GM12878 (cell line): ENCODE measurements around the gene ACTA2. TPM values are rescaled to one million over a fixed set of nuclear protein-coding genes. Genes with fewer than 3 reads are reported as not detected.
A peak's percentile ranks its signal among the peaks of the same experiment; 100 is the strongest.
"Not testable (repeated sequence)": the region's sequence is repeated elsewhere in the genome, so short reads cannot be mapped to it uniquely, and the experiment has no call there.

Source experiments
- ATAC-seq: fragments of 200-7000 bp; cut with Tn5 transposase; 3 replicates; pipeline ENCODE4 v1.9.1; 2020; ENCODE audit warnings: mild to moderate bottlenecking, moderate library complexity
- BruUV-seq: library from RNA; stranded (reverse); fragments of 400-500 nt; replicated peaks from 2 replicates; lab custom pipeline; 2021; lab: Mats Ljungman, UMichigan
- CTCF ChIA-PET: fragments of 300-600 bp; sonication (Branson Sonifier 250); formaldehyde crosslinking; extraction: SDS; loops from one replicate; lab custom pipeline; 2021; ENCODE audit warnings: inconsistent platforms; lab: Yijun Ruan, JAX
- POLR2A ChIA-PET: fragments of 350-600 bp; formaldehyde crosslinking; extraction: SDS; loops from one replicate; lab custom pipeline; 2021; ENCODE audit warnings: inconsistent platforms; lab: Charles Lee
- RAD21 ChIA-PET: fragments of 300-600 bp; sonication (Branson Sonifier 250); formaldehyde crosslinking; loops from one replicate; lab custom pipeline; 2023; ENCODE audit warnings: antibody characterized with exemption; ENCODE audit not compliant: unreplicated experiment; lab: Charles Lee
- SMC1A ChIA-PET: fragments of 300-600 bp; sonication (Branson Sonifier 250); formaldehyde crosslinking; loops from one replicate; lab custom pipeline; 2023; ENCODE audit not compliant: unreplicated experiment, uncharacterized antibody; lab: Charles Lee
- DNase-seq: peaks from one replicate; pipeline ENCODE4 v3.0.0-alpha.2; 2011; ENCODE audit warnings: low read depth, low spot score
- FAIRE-seq: peaks from 3 replicates; lab custom pipeline; 2011; peaks lifted over from hg19 to GRCh38; lab: Jason Lieb, UNC
- H2AFZ ChIP-seq: 2 replicates; pipeline ENCODE4 v1.6.0; 2011; ENCODE audit warnings: low read depth, low read length, control low read depth; ENCODE audit not compliant: control insufficient read depth
- H3K27ac ChIP-seq: 2 replicates; pipeline ENCODE4 v1.5.1; 2011; ENCODE audit warnings: control low read depth; ENCODE audit not compliant: control insufficient read depth, insufficient read depth
- H3K27me3 ChIP-seq, 2 experiments: replicated peaks in 1 of 2; 2 replicates each; pipeline versions ENCODE4 v1.6.0 to v1.6.1; 2011; ENCODE audit warnings: low read length in 1 of 2; ENCODE audit not compliant: control insufficient read depth in 2 of 2, insufficient read depth in 2 of 2
- H3K36me3 ChIP-seq, 2 experiments: 2 replicates each; pipeline ENCODE4 v1.5.1; 2011; ENCODE audit warnings: low read length in 1 of 2; ENCODE audit not compliant: control insufficient read depth in 2 of 2, insufficient read depth in 2 of 2
- H3K4me1 ChIP-seq: 2 replicates; pipeline ENCODE4 v1.6.1; 2011; ENCODE audit warnings: mild to moderate bottlenecking, low read length, moderate library complexity, mixed read lengths; ENCODE audit not compliant: control insufficient read depth, insufficient read depth
- H3K4me2 ChIP-seq: 2 replicates; pipeline ENCODE4 v1.6.0; 2011; ENCODE audit warnings: control low read depth; ENCODE audit not compliant: control insufficient read depth, insufficient read depth
- H3K4me3 ChIP-seq: fragments of 200-600 bp; sonication (generic); 2 replicates; pipeline ENCODE4 v1.5.1; 2016
- H3K79me2 ChIP-seq: 2 replicates; pipeline ENCODE4 v1.6.0; 2011; ENCODE audit warnings: low read length; ENCODE audit not compliant: control insufficient read depth, insufficient read depth
- H3K9ac ChIP-seq: 2 replicates; pipeline ENCODE4 v1.8.0; 2011; ENCODE audit warnings: low read length, control low read depth, mixed read lengths; ENCODE audit not compliant: control insufficient read depth, insufficient read depth
- H3K9me3 ChIP-seq: replicated peaks from 3 replicates; pipeline ENCODE4 v1.5.1; 2011; ENCODE audit warnings: mild to moderate bottlenecking, low read length; ENCODE audit not compliant: control insufficient read depth, insufficient read depth
- H4K20me1 ChIP-seq: 2 replicates; pipeline ENCODE4 v1.6.0; 2011; ENCODE audit not compliant: control insufficient read depth, insufficient read depth
- ATF2 ChIP-seq: IDR thresholded peaks from 2 replicates; pipeline ENCODE4 v1.6.1; 2012; ENCODE audit warnings: low read length, inconsistent platforms
- BHLHE40 ChIP-seq, 2 experiments: fragments of 450-650 bp in 1 of 2; IDR thresholded peaks; 2 replicates each; pipeline ENCODE4 v1.6.1; 2011 to 2017; ENCODE audit warnings: low read depth in 2 of 2, borderline replicate concordance in 1 of 2, improper control_type of control experiment in 1 of 2, low read length in 1 of 2, mild to moderate bottlenecking in 1 of 2
- CREM ChIP-seq: IDR thresholded peaks from 2 replicates; pipeline ENCODE4 v1.6.1; 2014; ENCODE audit warnings: antibody characterized with exemption, low read depth
- FOXM1 ChIP-seq: IDR thresholded peaks from 2 replicates; pipeline ENCODE4 v1.6.1; 2012; ENCODE audit warnings: low read depth, mild to moderate bottlenecking, inconsistent platforms, low read length, moderate library complexity
- MEF2A ChIP-seq: IDR thresholded peaks from 2 replicates; pipeline ENCODE4 v1.6.1; 2011; ENCODE audit warnings: low read depth, mild to moderate bottlenecking, low read length, moderate library complexity; ENCODE audit not compliant: insufficient read depth
- NFIC ChIP-seq: IDR thresholded peaks from 2 replicates; pipeline ENCODE4 v1.6.1; 2012; ENCODE audit warnings: low read depth, mild to moderate bottlenecking, inconsistent platforms, low read length, moderate library complexity
- NR2F1 ChIP-seq: fragments of 450-650 bp; conservative IDR thresholded peaks from 2 replicates; pipeline ENCODE4 v1.6.1; 2017; ENCODE audit warnings: mild to moderate bottlenecking
- PAX5 ChIP-seq: IDR thresholded peaks from 2 replicates; pipeline ENCODE4 v1.6.1; 2011; ENCODE audit warnings: low read depth, low read length, borderline replicate concordance
- RUNX3 ChIP-seq: IDR thresholded peaks from 2 replicates; pipeline ENCODE4 v1.6.1; 2012; ENCODE audit warnings: low read length, inconsistent platforms
- WGBS: methylation state at CpG from one replicate; pipeline ENCODE4 v1.1.6; 2016; ENCODE audit warnings: low lambda C conversion rate; ENCODE audit not compliant: insufficient replicate concordance, insufficient coverage; ENCODE audit errors: missing lambda C conversion rate; 5-methylcytosine and 5-hydroxymethylcytosine counted together
- in situ Hi-C: fragments of 300-500 bp; cut with MboI; formaldehyde crosslinking; loops from 9 replicates; pipeline ENCODE4 v1.14.3; 2018; ENCODE audit warnings: mixed read lengths
- intact Hi-C: fragments of 100-400 bp; cut with micrococcal nuclease; formaldehyde crosslinking; loops from one replicate; pipeline ENCODE4 v1.14.2; 2022; ENCODE audit not compliant: unreplicated experiment
- polyA plus RNA-seq, 11 experiments: library from polyadenylated mRNA; depleted of rRNA in 4 of 11; unstranded in 6 of 11; stranded (reverse) in 5 of 11; fragments of >200 nt; fragmentation: Nextera tagmentation in 4 of 11; fragmentation: Illumina TruSeq in 1 of 11; extraction: Ambion mirVana in 4 of 11; extraction: Trizol in 1 of 11; gene quantifications; 1 replicate in 1 of 11; 2 replicates in 10 of 11; pipeline versions ENCODE4 v1.2.1 to v1.2.3, GENCODE V29; 2011 to 2016; ENCODE audit warnings: inconsistent platforms in 2 of 11, missing spikeins in 2 of 11, low read depth in 1 of 11
- total RNA-seq, 4 experiments: library from RNA; depleted of rRNA in 3 of 4; stranded (reverse); fragments of >200 nt in 3 of 4; fragmentation: Illumina TruSeq in 1 of 4; extraction: Trizol in 1 of 4; gene quantifications; 2 replicates each; pipeline versions ENCODE4 v1.2.1 to v1.2.3, GENCODE V29; 2013 to 2021

Gene ACTA2
- total and polyA plus RNA-seq, 10 of the 15 experiments (the other 5 are each of a cell fraction or from before 2014, with no cell fraction given), result 7.4 to 78.2 (median 32.4) TPM

- H3K27me3 ChIP-seq, FAIRE-seq, H3K9me3 ChIP-seq, H2AFZ ChIP-seq, H3K4me3 ChIP-seq, H4K20me1 ChIP-seq, H3K9ac ChIP-seq, in situ Hi-C loops, DNase-seq, ATAC-seq, BruUV-seq, H3K79me2 ChIP-seq: not testable (repeated sequence)
- POLR2A ChIA-PET, result interaction anchor here (0.6 to 5.6 kb wide), 11 partner anchors 11 to 167 kb away, joined by 3 to 64 read pairs (median 4); no protein-coding TSS in a partner anchor
- Histone ChIP-seq H3K36me3 (peaks cover 0 to 12% of the 10 kb centered on the region in 2 experiments; a peak in 3 of 4 replicates), H3K4me2 (peak overlapping the region; percentile 61), H3K27ac (peak overlapping the region; percentile 56; the same call in 1 of the 2 replicates), H3K4me1 (peaks cover 21% of the 10 kb centered on the region)
- TF ChIP-seq RUNX3 (0 out of 2 replicates have a peak, but pooled peaks have one; percentile 13), MEF2A (peak; percentile 66; the same call in 1 of the 2 replicates), NFIC (0 out of 2 replicates have a peak, but pooled peaks have one; percentile 34), CREM (peak; percentile 19; the same call in 1 of the 2 replicates), BHLHE40 (IDR thresholded peaks at IDR 0.05; ENCODE audit: borderline replicate concordance in 1 of 2, low read depth in 2 of 2, low read length in 1 of 2) (peak; percentile 47 to 68; a peak in 3 of 4 replicates), NR2F1 (0 out of 2 replicates have a peak, but pooled peaks have one; percentile 45), ATF2 (0 out of 2 replicates have a peak, but pooled peaks have one; percentile 23), PAX5 (peak; percentile 77; the same call in 1 of the 2 replicates), FOXM1 (peak; percentile 33; the same call in 1 of the 2 replicates)
- RAD21 ChIA-PET, result interaction anchor here (0.7 to 7.1 kb wide), 46 partner anchors 12 to 371 kb away, joined by 3 to 390 read pairs (median 5); partner anchors contain the start of genes CH25H, FAS and STAMBPL1
- CTCF ChIA-PET, result interaction anchor here (0.6 to 12.8 kb wide), 63 partner anchors 8 to 1399 kb away, joined by 3 to 895 read pairs (median 7); partner anchors contain the start of genes ANKRD22, CH25H, FAS and STAMBPL1
- intact Hi-C loops, result loop anchor here (1.0 to 2.0 kb wide), 3 partner anchors 51 to 243 kb away; partner anchors contain the start of gene STAMBPL1
- 28% methylated on average over 5 of the region's 5 CpGs for WGBS
- SMC1A ChIA-PET, result interaction anchor here (0.5 to 10.3 kb wide), 49 partner anchors 8 to 457 kb away, joined by 3 to 575 read pairs (median 5); partner anchors contain the start of genes CH25H, FAS and STAMBPL1
Measured at GRCh38 chr10:88932029-88932428, 20.5 kb downstream of the ACTA2 start.
